ENCODE data around the gene STK16. TPM values are rescaled to one million over a fixed set of nuclear protein-coding genes. Genes with fewer than 3 reads are reported as not detected.
A peak's percentile ranks its signal among the peaks of the same experiment; 100 is the strongest.

The STK16 gene
- total RNA-seq, 1 donor from 2014 or later = 50.8 TPM

DNA sequence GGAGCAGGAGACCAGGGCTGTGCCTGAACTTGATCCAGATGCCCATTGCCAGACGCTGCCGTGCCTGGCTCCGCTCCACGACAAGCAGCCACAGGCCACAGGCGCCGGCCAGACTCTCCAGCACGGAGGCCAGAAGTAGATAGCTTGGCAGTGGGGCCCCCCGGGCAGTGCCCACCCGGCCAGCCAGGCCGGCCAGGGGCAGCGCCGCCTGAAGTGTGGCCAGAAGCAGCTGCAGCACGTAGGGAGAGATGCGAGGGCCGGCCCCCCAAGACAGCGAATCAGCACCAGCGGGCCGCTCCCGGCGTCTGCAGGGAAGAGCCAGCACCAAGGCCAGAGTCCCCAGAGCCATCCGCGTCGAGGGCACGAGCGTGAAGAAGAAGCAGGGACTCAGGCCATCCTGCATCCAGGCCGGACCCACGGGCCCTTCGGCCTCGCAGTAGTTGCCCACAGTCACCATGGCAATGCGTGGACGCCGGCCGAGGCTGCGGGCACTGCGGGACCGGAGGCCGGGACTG lies 27.0 kb upstream of the STK16 start:
- H3K27me3 ChIP-seq (ENCODE audit: control insufficient read depth, insufficient read depth, low read length) = no peaks in the 10 kb centered on the region
- TF ChIP-seq, protein P1, sequence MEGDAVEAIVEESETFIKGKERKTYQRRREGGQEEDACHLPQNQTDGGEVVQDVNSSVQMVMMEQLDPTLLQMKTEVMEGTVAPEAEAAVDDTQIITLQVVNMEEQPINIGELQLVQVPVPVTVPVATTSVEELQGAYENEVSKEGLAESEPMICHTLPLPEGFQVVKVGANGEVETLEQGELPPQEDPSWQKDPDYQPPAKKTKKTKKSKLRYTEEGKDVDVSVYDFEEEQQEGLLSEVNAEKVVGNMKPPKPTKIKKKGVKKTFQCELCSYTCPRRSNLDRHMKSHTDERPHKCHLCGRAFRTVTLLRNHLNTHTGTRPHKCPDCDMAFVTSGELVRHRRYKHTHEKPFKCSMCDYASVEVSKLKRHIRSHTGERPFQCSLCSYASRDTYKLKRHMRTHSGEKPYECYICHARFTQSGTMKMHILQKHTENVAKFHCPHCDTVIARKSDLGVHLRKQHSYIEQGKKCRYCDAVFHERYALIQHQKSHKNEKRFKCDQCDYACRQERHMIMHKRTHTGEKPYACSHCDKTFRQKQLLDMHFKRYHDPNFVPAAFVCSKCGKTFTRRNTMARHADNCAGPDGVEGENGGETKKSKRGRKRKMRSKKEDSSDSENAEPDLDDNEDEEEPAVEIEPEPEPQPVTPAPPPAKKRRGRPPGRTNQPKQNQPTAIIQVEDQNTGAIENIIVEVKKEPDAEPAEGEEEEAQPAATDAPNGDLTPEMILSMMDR (IDR thresholded peaks at IDR 0.05; ENCODE audit: insufficient read depth, low read length, severe bottlenecking) = peak; percentile 1
- no peak for FAIRE-seq
- peak; percentile 51 for DNase-seq (ENCODE audit: low read depth)
- peak overlapping the region; percentile 75 for H3K4me3 ChIP-seq (ENCODE audit: low read depth, low read length)
- peaks cover 48% of the 10 kb centered on the region for H3K36me3 ChIP-seq (ENCODE audit: control insufficient read depth, insufficient read depth, low read length)

DNA sequence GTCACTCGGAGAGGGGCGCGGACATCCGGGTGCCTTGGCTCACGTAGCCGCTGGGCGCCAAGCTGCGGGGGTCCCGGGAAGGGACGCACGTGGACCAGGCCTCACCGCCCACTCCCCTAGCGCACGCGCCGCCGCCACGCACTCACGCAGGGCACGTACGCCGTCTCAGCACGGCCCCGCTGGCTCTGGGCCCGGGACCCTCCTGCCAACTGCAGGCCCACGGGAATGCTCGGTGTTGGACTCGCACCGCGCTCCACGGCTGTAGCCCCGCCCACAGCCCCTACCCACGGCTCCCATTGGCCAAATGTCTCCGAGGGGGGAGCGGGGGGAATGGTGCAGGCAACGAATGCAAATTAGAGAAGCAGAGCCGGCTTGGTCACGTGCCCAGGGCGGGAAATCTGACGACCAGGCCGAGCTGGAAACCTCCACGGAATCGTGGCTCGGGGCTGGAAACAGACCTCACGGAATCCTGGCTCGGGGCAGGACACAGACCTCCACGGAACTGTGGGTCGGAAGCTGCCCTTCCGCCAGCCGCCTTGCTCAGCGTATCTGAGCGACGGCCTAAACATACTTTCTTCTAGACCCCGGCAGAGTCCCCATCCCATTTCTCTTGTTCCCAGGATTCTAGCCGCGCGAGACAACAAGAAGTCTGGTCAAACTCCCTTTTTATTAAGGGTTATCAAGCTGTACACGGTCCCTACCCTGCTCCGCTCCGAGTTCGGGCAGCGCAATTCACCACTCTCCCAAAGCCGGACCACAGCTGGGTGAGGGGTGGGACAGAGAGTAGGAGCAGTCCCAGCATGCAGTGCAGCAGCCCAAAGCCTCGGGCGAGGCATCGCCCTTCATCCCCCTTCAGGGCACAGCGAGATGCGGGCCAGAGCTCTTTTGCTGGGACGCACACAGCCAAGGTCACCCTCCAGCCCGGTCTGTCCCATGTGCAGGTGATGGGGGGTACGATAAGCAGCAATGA lies 26.3 kb upstream of the STK16 start, which contains the start of gene ABCB6:
Gene ABCB6, minus strand, starts transcription at position 227 of the 970 bp plus-strand sequence. CDS start 285 bp downstream, outside the sequence.
- TF ChIP-seq, protein P1 (IDR thresholded peaks at IDR 0.05; ENCODE audit: insufficient read depth, low read length, severe bottlenecking) = no peak
- Histone ChIP-seq H3K36me3 (ENCODE audit: control insufficient read depth, insufficient read depth, low read length) (peaks cover 50% of the 10 kb centered on the region), H3K27me3 (ENCODE audit: control insufficient read depth, insufficient read depth, low read length) (no peaks in the 10 kb centered on the region), H3K4me3 (ENCODE audit: low read depth, low read length) (peak within 1 kb of the TSS; percentile 75)
- peak; percentile 74 for DNase-seq (ENCODE audit: low read depth)
- FAIRE-seq = no peak

DNA sequence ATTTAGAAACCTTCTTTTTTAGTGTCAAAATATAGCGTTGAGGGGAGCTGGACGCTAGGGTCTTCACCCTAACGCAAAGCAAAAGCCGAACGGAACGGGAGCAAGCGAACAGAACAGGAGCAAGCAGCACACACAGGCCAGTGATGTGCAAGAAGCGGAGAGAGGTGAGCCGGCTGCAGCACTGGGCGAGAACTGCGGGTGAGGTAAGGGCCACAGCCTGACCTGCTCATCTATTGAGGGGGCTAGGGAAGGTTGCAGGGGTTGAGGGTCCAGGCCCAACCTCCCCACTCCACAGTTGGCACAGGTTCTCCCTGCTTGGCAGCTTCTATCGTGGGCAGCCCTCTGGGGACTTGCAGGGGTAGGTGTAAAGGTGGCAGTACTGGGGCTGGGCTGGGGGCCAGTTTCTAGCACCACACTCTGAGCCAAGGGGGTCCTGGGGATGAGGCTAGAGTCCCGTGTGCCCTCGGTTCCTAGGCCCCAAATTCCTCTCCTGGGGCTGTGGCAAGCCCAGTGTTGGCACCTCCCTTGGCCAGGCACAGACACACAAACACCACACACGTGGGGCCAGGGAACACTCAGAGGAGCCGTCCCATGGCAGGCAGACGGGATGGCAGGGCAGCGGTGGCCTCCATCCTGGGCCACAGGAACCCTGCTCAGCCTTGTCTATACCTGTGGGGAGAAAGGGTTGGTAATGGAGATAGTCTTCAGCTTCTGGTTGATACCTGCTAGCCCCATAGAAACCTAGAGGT lies 25.3 kb upstream of the STK16 start:
- Histone ChIP-seq H3K36me3 (ENCODE audit: control insufficient read depth, insufficient read depth, low read length) (peaks cover 49% of the 10 kb centered on the region), H3K4me3 (ENCODE audit: low read depth, low read length) (no peak overlapping the region), H3K27me3 (ENCODE audit: control insufficient read depth, insufficient read depth, low read length) (no peaks in the 10 kb centered on the region)
- TF ChIP-seq, protein P1 (IDR thresholded peaks at IDR 0.05; ENCODE audit: insufficient read depth, low read length, severe bottlenecking) = no peak
- FAIRE-seq (no peak), DNase-seq (ENCODE audit: low read depth) (no peak)

DNA sequence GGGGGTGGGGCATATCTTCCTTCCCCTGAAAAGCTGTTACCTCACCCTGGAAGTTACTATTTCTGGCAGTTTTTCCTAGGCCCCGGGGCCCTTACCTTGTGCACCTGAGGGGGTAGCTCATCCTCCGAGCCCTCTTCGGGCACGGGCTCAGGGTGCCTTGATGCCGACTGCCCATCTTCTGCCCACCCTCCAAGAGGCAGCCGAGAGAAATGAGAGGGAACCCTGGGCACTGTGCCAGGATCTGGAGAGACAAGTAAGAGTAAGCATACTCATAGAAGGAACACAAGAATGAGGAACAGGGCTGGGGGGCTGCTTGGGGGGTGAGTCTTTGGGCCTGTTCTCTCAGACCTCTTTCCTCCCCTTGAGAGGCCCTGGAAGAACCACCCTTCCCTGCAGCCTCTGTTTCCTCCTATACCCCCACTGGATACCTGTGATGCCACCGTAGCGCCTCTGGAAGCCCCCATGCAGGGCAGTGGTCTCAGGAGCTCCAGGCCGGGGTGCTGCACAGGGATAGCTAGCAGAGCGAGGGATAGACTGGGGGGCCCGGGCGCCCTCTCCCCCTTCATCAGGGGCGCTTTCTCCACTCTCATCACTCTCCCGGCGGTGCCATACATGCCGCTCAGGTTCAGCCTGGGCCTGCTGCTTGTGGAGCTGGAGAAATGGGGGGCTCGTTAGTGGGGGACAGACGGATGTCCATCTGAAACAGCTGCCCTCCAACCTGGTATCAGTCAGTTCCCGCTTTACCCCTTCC lies 24.5 kb upstream of the STK16 start:
- DNase-seq (ENCODE audit: low read depth) (no peak), FAIRE-seq (no peak)
- no peak overlapping the region for H3K4me3 ChIP-seq (ENCODE audit: low read depth, low read length)
- TF ChIP-seq, protein P1 (IDR thresholded peaks at IDR 0.05; ENCODE audit: insufficient read depth, low read length, severe bottlenecking) = no peak
- peaks cover 50% of the 10 kb centered on the region for H3K36me3 ChIP-seq (ENCODE audit: control insufficient read depth, insufficient read depth, low read length)
- no peaks in the 10 kb centered on the region for H3K27me3 ChIP-seq (ENCODE audit: control insufficient read depth, insufficient read depth, low read length)

DNA sequence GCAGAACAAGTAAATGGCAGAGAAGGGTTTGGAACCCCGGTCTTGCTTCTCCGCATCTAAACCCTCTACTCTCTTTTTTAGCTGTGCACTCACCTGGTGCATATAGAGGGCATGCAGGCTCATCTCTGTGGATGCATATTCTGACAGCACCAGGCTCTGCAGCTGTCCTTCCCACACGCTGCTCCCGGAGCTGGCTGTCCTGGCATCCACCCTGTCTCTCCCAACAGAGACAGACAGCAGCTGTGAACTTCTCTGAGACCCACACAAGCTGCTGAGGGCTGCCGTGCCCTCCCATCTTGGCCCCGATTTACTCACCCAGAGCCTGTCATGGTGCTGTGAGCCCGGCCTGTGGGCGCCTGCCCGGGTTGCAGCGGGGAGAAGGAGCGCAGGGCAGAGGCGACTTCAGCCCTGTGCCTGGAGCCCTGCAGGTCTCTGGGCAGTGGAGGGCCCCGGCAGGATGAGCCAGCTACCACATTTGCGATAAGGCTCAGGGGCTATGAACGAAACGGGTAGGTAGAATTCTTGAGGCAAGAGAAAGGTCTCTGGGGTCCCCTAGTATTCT lies 23.2 kb upstream of the STK16 start:
- Histone ChIP-seq H3K36me3 (ENCODE audit: control insufficient read depth, insufficient read depth, low read length) (peaks cover 40% of the 10 kb centered on the region), H3K27me3 (ENCODE audit: control insufficient read depth, insufficient read depth, low read length) (no peaks in the 10 kb centered on the region), H3K4me3 (ENCODE audit: low read depth, low read length) (no peak overlapping the region)
- DNase-seq (ENCODE audit: low read depth) (no peak), FAIRE-seq (no peak)
- TF ChIP-seq, protein P1 (IDR thresholded peaks at IDR 0.05; ENCODE audit: insufficient read depth, low read length, severe bottlenecking) = no peak
